OCI-LY1 (cell line): ENCODE results near the gene YIPF7.

Source experiments
- CTCF ChIP-seq: fragments of 200-600 bp; sonication (generic), shearing (Covaris generic); IDR thresholded peaks from 2 replicates; pipeline ENCODE4 v1.5.1; 2017; ENCODE audit warnings: mild to moderate bottlenecking, antibody characterized with exemption, low read length, moderate library complexity, mixed read lengths
- EZH2 ChIP-seq: fragments of 200-600 bp; sonication (generic), shearing (Covaris generic); IDR thresholded peaks from 2 replicates; pipeline ENCODE4 v1.8.0; 2017; ENCODE audit warnings: borderline replicate concordance, mixed run types, mild to moderate bottlenecking, antibody characterized with exemption, low read length, moderate library complexity, mixed read lengths

GRCh38 chr4:44578954-44579353 lies 72.5 kb downstream of the YIPF7 start:
- no peak for TF ChIP-seq EZH2
- no peak for TF ChIP-seq CTCF
